ENCODE data around the gene LTK. TPM values are rescaled to one million over a fixed set of nuclear protein-coding genes. Genes with fewer than 3 reads are reported as not detected.

LTK gene
- polyA plus RNA-seq, 1 donor (not counting 4 experiments of a cell fraction or from before 2014, with no cell fraction given) = not detected

DNA sequence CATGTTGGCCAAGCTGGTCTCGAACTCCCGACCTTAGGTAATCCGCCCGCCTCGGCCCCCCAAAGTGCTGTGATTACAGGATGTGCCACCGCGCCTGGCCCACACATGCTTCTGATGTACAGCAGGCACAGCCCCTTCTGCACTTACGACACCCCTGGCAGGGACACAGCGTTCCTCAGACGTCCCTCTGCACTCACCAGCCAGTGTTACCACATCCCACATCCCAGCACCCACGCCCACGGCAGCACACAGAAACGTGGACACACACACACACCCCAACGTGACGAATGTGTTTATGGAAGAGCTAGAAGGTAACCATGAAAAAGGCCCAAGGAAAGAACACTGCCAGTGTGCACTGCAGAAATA, 31.0 kb upstream of the LTK start:
- peaks cover 17% of the 10 kb centered on the region for H3K79me2 ChIP-seq (ENCODE audit: control insufficient read depth, insufficient read depth, low read length)
- FAIRE-seq (no peak), DNase-seq (ENCODE audit: low read depth, low spot score) (no peak)
- no peaks in the 10 kb centered on the region for H4K20me1 ChIP-seq (ENCODE audit: control insufficient read depth, extremely low read depth, insufficient read depth, low read length)
- dilution Hi-C loops (cut with MboI; ENCODE audit: extremely low pct_ligation_motif_present, low sequenced_read_pairs) = no loop called here
- no peak overlapping the region for H3K4me2 ChIP-seq (ENCODE audit: control insufficient read depth, extremely low read depth, insufficient read depth, low read depth, low read length)
- peaks cover 0 to 2% of the 10 kb centered on the region in 2 experiments for H3K36me3 ChIP-seq (ENCODE audit: control insufficient read depth in 2 of 2, extremely low read depth in 1 of 2, insufficient read depth in 2 of 2, low read length in 2 of 2)
- peaks cover 4% of the 10 kb centered on the region for H3K4me1 ChIP-seq (ENCODE audit: control insufficient read depth, extremely low read depth, insufficient read depth, low read length)
- no peaks in the 10 kb centered on the region for H3K9me1 ChIP-seq (ENCODE audit: control insufficient read depth, extremely low read depth, insufficient read depth, low read length)
- H3K4me3 ChIP-seq (ENCODE audit: control insufficient read depth in 2 of 3, extremely low read depth in 1 of 3, insufficient read depth in 2 of 3, low read depth in 1 of 3, low read length in 3 of 3) = peak overlapping the region in 1 of 3 experiments; percentile 94
- no peaks in the 10 kb centered on the region for H3K27me3 ChIP-seq (ENCODE audit: control insufficient read depth, extremely low read depth, insufficient read depth, low read length)
- H3K9ac ChIP-seq (ENCODE audit: control insufficient read depth, extremely low read depth, insufficient read depth, low read length) = no peak overlapping the region
- TF ChIP-seq EZH2 (IDR thresholded peaks at IDR 0.05; ENCODE audit: low read length) = no peak
- H3K9me3 ChIP-seq (ENCODE audit: control insufficient read depth, low read depth, low read length) = no peaks in the 10 kb centered on the region
- no peak overlapping the region for H3K27ac ChIP-seq (ENCODE audit: control insufficient read depth, insufficient read depth, low read length)
- H2AFZ ChIP-seq (ENCODE audit: control insufficient read depth, low read length) = no peak overlapping the region

DNA sequence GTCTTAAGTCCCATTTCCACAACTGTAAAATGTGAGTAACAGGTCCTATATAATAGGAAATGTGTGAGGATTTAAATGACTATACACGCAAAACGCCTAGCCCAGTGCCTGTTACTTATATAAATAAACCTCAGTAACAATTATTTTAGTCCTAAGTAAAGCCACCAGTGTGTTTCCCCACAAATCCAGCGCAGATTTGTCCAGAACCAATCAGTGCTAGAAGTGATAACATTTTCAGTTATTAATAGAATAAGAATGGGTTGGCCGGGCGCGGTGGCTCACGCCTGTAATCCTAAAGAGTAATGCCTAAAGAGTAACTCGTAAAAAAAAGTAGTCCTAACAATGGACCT, 29.9 kb upstream of the LTK start:
- Histone ChIP-seq H2AFZ (ENCODE audit: control insufficient read depth, low read length) (peak overlapping the region; percentile 93), H3K4me1 (ENCODE audit: control insufficient read depth, extremely low read depth, insufficient read depth, low read length) (peaks cover 4% of the 10 kb centered on the region), H3K36me3 (ENCODE audit: control insufficient read depth in 2 of 2, extremely low read depth in 1 of 2, insufficient read depth in 2 of 2, low read length in 2 of 2) (peaks cover 0 to 2% of the 10 kb centered on the region in 2 experiments), H3K79me2 (ENCODE audit: control insufficient read depth, insufficient read depth, low read length) (peaks cover 17% of the 10 kb centered on the region), H3K9me3 (ENCODE audit: control insufficient read depth, low read depth, low read length) (no peaks in the 10 kb centered on the region), H3K9ac (ENCODE audit: control insufficient read depth, extremely low read depth, insufficient read depth, low read length) (peak overlapping the region; percentile 94), H3K27me3 (ENCODE audit: control insufficient read depth, extremely low read depth, insufficient read depth, low read length) (no peaks in the 10 kb centered on the region), H3K27ac (ENCODE audit: control insufficient read depth, insufficient read depth, low read length) (peak overlapping the region; percentile 84), H3K4me2 (ENCODE audit: control insufficient read depth, extremely low read depth, insufficient read depth, low read depth, low read length) (peak overlapping the region; percentile 79), H3K9me1 (ENCODE audit: control insufficient read depth, extremely low read depth, insufficient read depth, low read length) (no peaks in the 10 kb centered on the region), H4K20me1 (ENCODE audit: control insufficient read depth, extremely low read depth, insufficient read depth, low read length) (no peaks in the 10 kb centered on the region), H3K4me3 (ENCODE audit: control insufficient read depth in 2 of 3, extremely low read depth in 1 of 3, insufficient read depth in 2 of 3, low read depth in 1 of 3, low read length in 3 of 3) (peak overlapping the region; percentile 89 to 99 (median 94))
- DNase-seq (ENCODE audit: low read depth, low spot score) (no peak), FAIRE-seq (no peak)
- dilution Hi-C loops (cut with MboI; ENCODE audit: extremely low pct_ligation_motif_present, low sequenced_read_pairs) = no loop called here
- TF ChIP-seq, protein P1, sequence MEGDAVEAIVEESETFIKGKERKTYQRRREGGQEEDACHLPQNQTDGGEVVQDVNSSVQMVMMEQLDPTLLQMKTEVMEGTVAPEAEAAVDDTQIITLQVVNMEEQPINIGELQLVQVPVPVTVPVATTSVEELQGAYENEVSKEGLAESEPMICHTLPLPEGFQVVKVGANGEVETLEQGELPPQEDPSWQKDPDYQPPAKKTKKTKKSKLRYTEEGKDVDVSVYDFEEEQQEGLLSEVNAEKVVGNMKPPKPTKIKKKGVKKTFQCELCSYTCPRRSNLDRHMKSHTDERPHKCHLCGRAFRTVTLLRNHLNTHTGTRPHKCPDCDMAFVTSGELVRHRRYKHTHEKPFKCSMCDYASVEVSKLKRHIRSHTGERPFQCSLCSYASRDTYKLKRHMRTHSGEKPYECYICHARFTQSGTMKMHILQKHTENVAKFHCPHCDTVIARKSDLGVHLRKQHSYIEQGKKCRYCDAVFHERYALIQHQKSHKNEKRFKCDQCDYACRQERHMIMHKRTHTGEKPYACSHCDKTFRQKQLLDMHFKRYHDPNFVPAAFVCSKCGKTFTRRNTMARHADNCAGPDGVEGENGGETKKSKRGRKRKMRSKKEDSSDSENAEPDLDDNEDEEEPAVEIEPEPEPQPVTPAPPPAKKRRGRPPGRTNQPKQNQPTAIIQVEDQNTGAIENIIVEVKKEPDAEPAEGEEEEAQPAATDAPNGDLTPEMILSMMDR (optimal IDR thresholded peaks at IDR 0.05 in 1 of 3, IDR thresholded peaks at IDR 0.05 in 1 of 3, conservative IDR thresholded peaks at IDR 0.05 in 1 of 3; ENCODE audit: extremely low read depth in 1 of 3, insufficient read depth in 2 of 3, low read length in 3 of 3) = no peak

- no peaks in the 10 kb centered on the region for H3K4me1 ChIP-seq (ENCODE audit: control insufficient read depth, extremely low read depth, insufficient read depth, low read length)
- H3K36me3 ChIP-seq (ENCODE audit: control insufficient read depth in 2 of 2, extremely low read depth in 1 of 2, insufficient read depth in 2 of 2, low read length in 2 of 2) = peaks cover 21 to 29% of the 10 kb centered on the region in 2 experiments
- H3K4me2 ChIP-seq (ENCODE audit: control insufficient read depth, extremely low read depth, insufficient read depth, low read depth, low read length) = no peak overlapping the region
- H3K9me3 ChIP-seq (ENCODE audit: control insufficient read depth, low read depth, low read length) = no peaks in the 10 kb centered on the region
- no peak overlapping the region for H2AFZ ChIP-seq (ENCODE audit: control insufficient read depth, low read length)
- no peaks in the 10 kb centered on the region for H3K27me3 ChIP-seq (ENCODE audit: control insufficient read depth, extremely low read depth, insufficient read depth, low read length)
- no peak overlapping the region for H3K4me3 ChIP-seq (ENCODE audit: control insufficient read depth in 2 of 3, extremely low read depth in 1 of 3, insufficient read depth in 2 of 3, low read depth in 1 of 3, low read length in 3 of 3)
- dilution Hi-C loops (cut with MboI; ENCODE audit: extremely low pct_ligation_motif_present, low sequenced_read_pairs) = no loop called here
- H3K79me2 ChIP-seq (ENCODE audit: control insufficient read depth, insufficient read depth, low read length) = peaks cover 3% of the 10 kb centered on the region
- no peaks in the 10 kb centered on the region for H4K20me1 ChIP-seq (ENCODE audit: control insufficient read depth, extremely low read depth, insufficient read depth, low read length)
- no peak for FAIRE-seq
- no peak overlapping the region for H3K9ac ChIP-seq (ENCODE audit: control insufficient read depth, extremely low read depth, insufficient read depth, low read length)
- DNase-seq (ENCODE audit: low read depth, low spot score) = no peak
- H3K27ac ChIP-seq (ENCODE audit: control insufficient read depth, insufficient read depth, low read length) = no peak overlapping the region
- no peaks in the 10 kb centered on the region for H3K9me1 ChIP-seq (ENCODE audit: control insufficient read depth, extremely low read depth, insufficient read depth, low read length)
- TF ChIP-seq, protein P1 (optimal IDR thresholded peaks at IDR 0.05 in 1 of 3, IDR thresholded peaks at IDR 0.05 in 1 of 3, conservative IDR thresholded peaks at IDR 0.05 in 1 of 3; ENCODE audit: extremely low read depth in 1 of 3, insufficient read depth in 2 of 3, low read length in 3 of 3) = no peak
- no peak for TF ChIP-seq EZH2 (IDR thresholded peaks at IDR 0.05; ENCODE audit: low read length)
Measured at GRCh38 chr15:41536866-41537265, 23.2 kb upstream of the LTK start.
